ENCODE data around the gene VMO1. TPM values are rescaled to one million over a fixed set of nuclear protein-coding genes. Genes with fewer than 3 reads are reported as not detected.
A peak's percentile ranks its signal among the peaks of the same experiment; 100 is the strongest.

Gene VMO1
- total RNA-seq, 1 experiment from 2014 or later = not detected

GRCh38 chr17:4788807-4789700 lies 2.9 kb upstream of the VMO1 start, which contains the start of gene GLTPD2:
Gene GLTPD2, plus strand, starts transcription at chr17:4788964. Its CDS starts 48 bp downstream, at chr17:4789012.
- WGBS (ENCODE audit: extremely low coverage, insufficient read length, low lambda C conversion rate) = no CpG with 5 or more reads among the region's 62 CpGs
- H3K9me3 ChIP-seq (ENCODE audit: control insufficient read depth, low read depth, low read length) = no peaks in the 10 kb centered on the region
- no peak within 1 kb of the TSS for H2BK15ac ChIP-seq (ENCODE audit: low read depth, low read length)
- no peak within 1 kb of the TSS for H2BK5ac ChIP-seq (ENCODE audit: insufficient read length, low read length)
- peak within 1 kb of the TSS; percentile 61 for H4K91ac ChIP-seq (ENCODE audit: insufficient read length, low read depth, low read length)
- no peak within 1 kb of the TSS for H3K9ac ChIP-seq (ENCODE audit: extremely low read depth, insufficient read length, low read length)
- no peak within 1 kb of the TSS for H2AFZ ChIP-seq (ENCODE audit: low read length)
- DNase-seq = peak; percentile 56
- H3K9me3 Mint-ChIP-seq = no peaks in the 10 kb centered on the region; a peak in 1 of 5 replicates
- peaks cover 27 to 35% of the 10 kb centered on the region in 2 experiments for H3K4me1 Mint-ChIP-seq
- no peak for TF ChIP-seq CTCF (conservative IDR thresholded peaks at IDR 0.05)
- no peaks in the 10 kb centered on the region; a peak in 1 of 7 replicates for H3K36me3 Mint-ChIP-seq (ENCODE audit: insufficient read depth in 1 of 3, low read depth in 3 of 3)
- no peak within 1 kb of the TSS for H3K4ac ChIP-seq (ENCODE audit: low read depth, low read length)
- peaks cover 46% of the 10 kb centered on the region for H3K27me3 ChIP-seq (ENCODE audit: insufficient read depth, low read length)
- peak within 1 kb of the TSS; percentile 25 for H2BK12ac ChIP-seq (ENCODE audit: insufficient read length, low read depth, low read length)
- H3K27me3 Mint-ChIP-seq (ENCODE audit: low read depth) = peaks cover 81% of the 10 kb centered on the region
- peaks cover 2% of the 10 kb centered on the region; the same call in 1 of the 2 replicates for H3K4me1 ChIP-seq (ENCODE audit: insufficient read depth, low read length)
- peaks cover 3% of the 10 kb centered on the region for H4K20me1 ChIP-seq (ENCODE audit: control insufficient read depth, insufficient read depth, insufficient read length)
- H3K4me2 ChIP-seq (ENCODE audit: insufficient read depth, insufficient read length, low read length) = peak within 1 kb of the TSS; percentile 47
- H3K79me2 ChIP-seq (ENCODE audit: insufficient read depth, low read length) = no peaks in the 10 kb centered on the region
- H4K8ac ChIP-seq (replicated peaks; ENCODE audit: insufficient read length, low read depth, low read length) = no peak within 1 kb of the TSS
- no peak within 1 kb of the TSS for H2BK120ac ChIP-seq (ENCODE audit: low read depth, low read length, poor library complexity, severe bottlenecking)
- peak within 1 kb of the TSS; percentile 70 to 87 for H3K4me3 Mint-ChIP-seq
- no peak within 1 kb of the TSS for H4K5ac ChIP-seq (ENCODE audit: insufficient read length, low read depth, low read length)
- H3K79me1 ChIP-seq (ENCODE audit: insufficient read depth, low read depth, low read length, poor library complexity, severe bottlenecking) = no peaks in the 10 kb centered on the region
- no peak within 1 kb of the TSS for H3T11ph ChIP-seq (ENCODE audit: low read length)
- H3K27ac Mint-ChIP-seq = no peak within 1 kb of the TSS
- no peak within 1 kb of the TSS for H2BK20ac ChIP-seq (ENCODE audit: low read depth, low read length, poor library complexity, severe bottlenecking)
- no peak within 1 kb of the TSS for H3K27ac ChIP-seq (ENCODE audit: insufficient read length, low read depth, low read length)
- H3K23me2 ChIP-seq (ENCODE audit: insufficient read length, low read depth, low read length, poor library complexity, severe bottlenecking) = peaks cover 17% of the 10 kb centered on the region
- H3K14ac ChIP-seq (ENCODE audit: insufficient read depth, low read length) = no peak within 1 kb of the TSS; the same call in 1 of the 2 replicates
- no peak within 1 kb of the TSS for H2AK5ac ChIP-seq (ENCODE audit: insufficient read length, low read length)
- no peak within 1 kb of the TSS for H3K18ac ChIP-seq (ENCODE audit: insufficient read length, low read depth, low read length)
- H3K23ac ChIP-seq (ENCODE audit: insufficient read length, low read depth, low read length) = no peak within 1 kb of the TSS
- no peak within 1 kb of the TSS for H3K56ac ChIP-seq (ENCODE audit: insufficient read length, low read depth, low read length)
